Stimulated activated CD4-positive, alpha-beta T cell treated with anti-CD3 and anti-CD28 coated beads, TNF-alpha, amount 100 ng/mL, for 4 hours (primary cell): ENCODE measurements around the gene DNAH14.
"Not testable (repeated sequence)": the region's sequence is repeated elsewhere in the genome, so short reads cannot be mapped to it uniquely, and the experiment has no call there.

Experiments used
- DNase-seq, 3 experiments: peaks; one replicate each; pipeline ENCODE4 v3.0.0-alpha.2; 2020; ENCODE audit warnings: low read depth in 3 of 3

DNAH14 gene

GRCh38 chr1:225152061-225152460, 222.6 kb downstream of the DNAH14 start:
- no peak for DNase-seq

DNA sequence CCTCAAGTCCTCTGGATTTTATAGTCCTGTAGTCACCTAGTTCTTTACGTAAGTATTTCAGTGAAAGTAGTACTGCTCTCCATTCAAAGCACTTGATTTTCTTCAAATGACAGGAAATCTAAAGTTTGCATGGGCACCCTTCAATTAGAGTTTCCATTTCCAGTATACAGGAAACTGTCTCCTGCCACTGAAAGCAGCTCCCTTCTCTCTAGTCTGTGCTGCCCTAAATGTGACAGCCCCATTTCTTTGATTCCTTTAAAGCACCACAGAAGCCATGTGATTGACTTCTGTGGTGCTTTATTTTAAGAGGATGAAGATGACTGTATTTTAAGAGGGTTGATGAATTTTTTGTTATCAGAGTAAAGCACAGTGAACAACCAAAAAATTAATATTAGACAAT, 226.1 kb downstream of the DNAH14 start:
- DNase-seq = no peak

DNA sequence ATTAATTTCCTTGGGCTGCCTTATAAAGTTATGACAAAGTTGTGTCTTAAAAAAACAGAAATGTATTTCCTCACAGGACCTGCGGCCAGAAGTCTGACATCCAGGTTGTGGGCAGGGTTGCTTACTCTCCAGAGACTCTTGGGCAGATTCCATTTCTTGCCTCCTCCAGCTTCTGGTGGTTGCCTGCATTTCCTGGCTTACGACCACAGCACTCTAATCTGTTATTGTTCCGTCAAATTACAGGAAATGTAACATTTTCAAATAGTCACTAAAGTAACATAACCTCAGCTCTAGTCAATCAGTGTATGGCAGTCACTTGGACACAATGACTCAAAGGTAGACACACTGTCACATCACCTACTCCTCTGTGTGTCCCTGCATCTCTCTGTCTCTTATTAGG, 226.8 kb downstream of the DNAH14 start:
- DNase-seq = no peak

DNA sequence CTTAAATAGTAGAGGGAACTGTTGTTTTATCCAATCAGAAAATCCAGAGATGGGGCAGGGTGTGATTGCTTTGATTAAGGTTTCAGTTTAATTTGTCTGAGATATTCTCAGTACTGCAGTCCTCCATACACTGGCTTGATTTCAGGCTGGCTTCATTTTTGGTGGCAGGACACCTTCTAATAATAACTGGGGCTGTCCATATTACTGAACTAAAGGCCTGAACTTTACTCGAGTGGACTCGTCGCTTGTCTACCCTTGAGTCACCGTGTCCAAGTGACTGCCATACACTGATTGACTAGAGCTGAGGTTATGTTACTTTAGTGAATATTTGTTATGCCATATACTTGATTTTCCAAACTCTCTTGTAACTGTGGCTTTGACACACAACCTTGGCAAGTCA, 228.8 kb downstream of the DNAH14 start:
- DNase-seq = no peak

DNA sequence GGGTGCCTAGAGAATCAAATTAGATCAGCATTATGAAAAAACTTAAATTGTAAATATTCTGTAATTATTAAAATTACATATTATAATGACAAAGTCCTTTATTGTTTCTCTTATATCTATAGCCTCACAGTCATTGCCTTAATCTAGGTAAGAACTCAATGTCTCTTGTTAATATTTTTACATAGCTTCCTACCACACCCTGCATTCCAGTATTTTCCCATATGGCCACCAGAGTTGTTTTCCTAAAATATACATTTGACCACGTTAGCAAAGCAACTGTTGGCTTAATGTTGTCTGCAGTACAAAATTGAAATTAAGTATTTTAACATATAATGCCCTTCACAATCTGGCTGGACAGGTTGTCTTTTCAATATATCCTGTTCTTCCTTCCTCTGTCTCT, 230.3 kb downstream of the DNAH14 start:
- no peak for DNase-seq

DNA sequence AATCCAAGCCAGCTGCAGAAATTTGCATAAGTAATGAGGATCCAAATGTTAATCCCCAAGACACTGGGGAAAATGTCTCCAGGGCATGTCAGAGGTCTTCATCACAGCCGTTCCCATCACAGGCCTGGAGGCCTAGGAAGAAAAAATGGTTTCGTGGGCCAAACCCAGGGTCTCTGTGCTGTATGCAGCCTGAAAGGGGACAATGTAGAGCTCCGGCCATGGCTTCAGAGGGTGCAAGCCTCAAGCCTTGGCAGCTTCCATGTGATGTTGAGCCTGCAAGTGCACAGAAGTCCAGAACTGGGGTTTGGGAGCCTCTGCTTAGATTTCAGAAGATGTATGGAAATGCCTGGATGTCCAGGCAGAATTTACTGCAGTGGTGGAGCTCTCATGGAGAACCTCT, 247.9 kb downstream of the DNAH14 start:
- DNase-seq = not testable (repeated sequence)

DNA sequence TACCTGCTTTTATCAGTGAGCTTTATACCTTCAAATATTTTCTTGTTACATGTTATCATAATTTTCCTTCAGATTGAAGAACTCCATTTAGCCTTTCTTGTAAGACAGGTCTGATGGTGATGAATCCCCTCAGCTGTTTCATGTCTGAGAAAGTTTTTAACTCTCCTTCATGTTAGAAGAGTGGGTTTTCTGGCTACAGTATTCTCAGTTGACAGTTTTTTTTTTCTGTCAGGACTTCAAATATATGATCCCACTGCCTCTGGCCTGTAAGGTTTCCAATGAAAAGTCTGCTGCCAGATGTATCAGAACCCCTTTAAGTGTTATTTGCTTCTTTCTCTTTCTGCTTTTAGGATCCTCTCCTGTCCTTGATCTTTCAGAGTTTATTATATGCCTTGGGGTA, 250.2 kb downstream of the DNAH14 start:
- DNase-seq = no peak

- DNase-seq = no peak
Measured at GRCh38 chr1:225182716-225183115, 253.2 kb downstream of the DNAH14 start.

- DNase-seq = no peak
Measured at GRCh38 chr1:225191199-225191753, 261.8 kb downstream of the DNAH14 start.

DNA sequence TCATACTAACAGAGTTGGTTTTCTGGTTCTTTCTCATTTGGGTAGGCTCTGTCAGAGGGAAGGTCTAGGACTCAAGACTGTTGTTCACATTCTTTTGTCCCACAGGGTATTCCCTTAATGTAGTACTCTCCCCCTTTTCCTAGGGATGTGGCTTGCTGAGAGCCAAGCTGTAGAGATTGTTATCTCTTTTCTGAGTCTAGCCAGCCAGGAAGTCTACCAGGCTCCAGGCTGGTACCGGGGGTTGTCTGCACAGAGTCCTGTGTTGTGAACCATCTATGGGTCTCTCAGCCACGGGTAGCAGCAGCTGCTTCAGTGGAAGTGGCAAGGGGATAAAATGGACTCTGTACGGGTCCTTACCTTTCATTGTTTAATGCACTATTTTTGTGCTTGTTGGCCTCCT, 272.0 kb downstream of the DNAH14 start:
- DNase-seq = no peak

GRCh38 chr1:225207791-225208190, 278.3 kb downstream of the DNAH14 start:
- no peak for DNase-seq

GRCh38 chr1:225209153-225209552, 279.7 kb downstream of the DNAH14 start:
- DNase-seq = no peak

- DNase-seq = not testable (repeated sequence)
Measured at GRCh38 chr1:225210180-225210579, 280.7 kb downstream of the DNAH14 start.

- not testable (repeated sequence) for DNase-seq
Measured at GRCh38 chr1:225211694-225212442, 282.4 kb downstream of the DNAH14 start.

DNA sequence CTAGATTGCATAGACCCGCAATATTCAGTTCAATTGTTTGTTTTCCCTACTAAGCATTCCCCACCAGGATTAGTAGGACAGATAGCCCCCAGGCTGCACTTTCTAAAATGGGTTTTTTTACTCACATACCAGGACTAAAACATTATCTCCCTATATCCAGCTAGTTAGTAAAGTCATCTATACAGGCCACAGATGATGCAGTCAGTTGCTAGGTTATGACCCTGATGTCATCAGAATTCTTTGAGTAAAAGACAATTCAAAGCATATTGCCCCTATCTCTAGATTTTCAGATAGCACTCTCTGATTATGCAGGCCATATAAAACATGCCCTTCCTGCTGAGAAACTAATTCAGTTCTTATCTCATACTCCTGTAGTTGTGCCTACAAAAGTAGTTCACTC, 294.8 kb downstream of the DNAH14 start:
- DNase-seq = no peak

DNA sequence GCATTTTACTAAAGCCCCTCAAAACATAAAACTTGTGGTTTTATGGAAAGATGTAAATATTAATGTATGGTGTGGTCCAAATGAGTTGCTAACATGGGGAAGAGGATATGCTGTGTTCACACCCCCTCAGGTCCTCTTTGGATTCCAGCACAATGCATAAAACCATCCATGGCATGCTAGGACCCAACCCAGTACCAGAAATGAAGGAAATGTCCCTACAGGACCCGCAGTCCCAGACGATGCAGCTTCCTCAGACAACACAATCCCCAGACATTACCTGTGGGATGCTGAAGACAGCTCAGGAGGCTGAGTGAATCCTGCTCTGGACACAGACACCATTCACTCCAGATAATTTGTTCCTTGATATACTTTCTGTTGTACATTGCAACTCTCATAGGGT, 296.2 kb downstream of the DNAH14 start:
- DNase-seq = no peak

DNA sequence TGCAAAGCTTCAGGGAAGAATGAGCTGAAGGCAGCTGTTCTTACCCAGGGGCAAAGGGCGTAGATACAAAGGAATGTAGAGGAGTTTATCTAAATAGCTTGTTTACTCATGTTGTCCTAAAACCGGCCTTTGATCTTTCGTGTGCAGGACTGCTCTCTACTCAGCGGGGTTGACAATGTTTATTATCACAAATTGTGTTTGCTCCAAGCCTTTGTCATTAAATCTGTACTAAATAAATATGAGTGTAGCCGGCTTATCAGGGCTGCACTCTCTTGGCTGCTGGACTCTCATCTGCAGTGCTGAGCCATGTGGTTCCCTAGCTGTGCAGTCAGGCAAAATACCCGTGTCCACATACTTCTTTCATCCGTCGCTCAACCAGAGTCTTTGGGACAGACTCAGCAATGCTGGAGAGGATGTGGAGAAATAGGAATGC, 299.4 kb downstream of the DNAH14 start:
- DNase-seq = no peak

- DNase-seq = not testable (repeated sequence)
Measured at GRCh38 chr1:225229429-225229828, 300.0 kb downstream of the DNAH14 start.

DNA sequence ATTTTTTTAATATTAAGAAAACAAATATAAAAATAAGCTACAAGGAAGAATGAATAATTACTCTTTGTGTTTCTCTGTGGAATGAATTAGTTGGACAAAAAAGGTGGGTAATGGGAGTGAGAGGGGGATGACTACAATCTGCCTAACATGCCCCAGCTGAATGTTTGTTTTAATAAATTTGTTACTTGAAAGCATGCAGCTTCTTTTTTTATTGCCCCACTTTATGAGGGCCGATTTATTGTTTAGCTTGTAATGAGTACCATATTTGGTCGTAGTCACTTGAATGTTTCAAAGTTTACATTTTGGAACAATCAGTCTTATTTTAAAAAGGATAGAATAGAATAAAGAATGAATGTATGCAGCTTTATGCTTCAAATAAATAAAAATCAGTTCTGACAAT, 301.0 kb downstream of the DNAH14 start:
- DNase-seq = no peak

GRCh38 chr1:225232930-225233329, 303.5 kb downstream of the DNAH14 start:
- DNase-seq = not testable (repeated sequence)

DNA sequence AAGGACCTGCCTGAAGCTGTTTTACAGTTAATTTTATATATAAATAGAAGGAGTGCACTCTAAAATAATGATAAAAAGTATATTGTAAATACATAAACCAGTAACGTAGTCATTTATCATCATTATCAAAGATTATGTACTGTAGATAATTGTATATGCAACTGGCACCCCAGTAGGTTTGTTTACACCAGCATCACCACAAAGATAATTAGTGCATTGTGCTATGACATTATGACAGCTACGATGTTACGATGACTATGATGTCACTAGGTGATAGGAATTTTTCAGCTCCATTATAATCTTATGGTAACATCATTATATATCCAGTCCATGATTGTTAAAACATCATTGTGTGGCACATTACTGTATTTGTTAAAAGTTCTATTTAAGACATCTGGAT, 313.1 kb downstream of the DNAH14 start:
- DNase-seq = no peak

DNA sequence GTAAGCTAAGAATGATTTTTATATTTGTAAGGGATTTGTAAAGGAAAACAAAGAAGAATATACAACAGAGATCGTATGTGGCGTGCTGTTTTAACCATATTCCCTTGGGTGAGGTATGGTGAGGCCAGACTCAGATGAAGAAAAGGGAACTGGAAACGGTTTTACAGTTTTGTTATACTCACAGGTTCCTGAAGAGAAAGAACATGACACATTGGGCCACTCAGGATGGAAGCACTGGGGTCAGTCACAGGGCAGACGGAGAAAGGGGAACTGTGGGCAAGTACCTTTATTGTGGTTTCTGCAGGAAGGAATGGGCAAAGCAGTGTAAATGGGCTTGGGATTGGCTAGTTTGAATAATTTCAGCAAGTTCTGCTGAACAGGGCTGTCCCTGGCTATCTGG, 321.0 kb downstream of the DNAH14 start:
- DNase-seq = no peak

DNA sequence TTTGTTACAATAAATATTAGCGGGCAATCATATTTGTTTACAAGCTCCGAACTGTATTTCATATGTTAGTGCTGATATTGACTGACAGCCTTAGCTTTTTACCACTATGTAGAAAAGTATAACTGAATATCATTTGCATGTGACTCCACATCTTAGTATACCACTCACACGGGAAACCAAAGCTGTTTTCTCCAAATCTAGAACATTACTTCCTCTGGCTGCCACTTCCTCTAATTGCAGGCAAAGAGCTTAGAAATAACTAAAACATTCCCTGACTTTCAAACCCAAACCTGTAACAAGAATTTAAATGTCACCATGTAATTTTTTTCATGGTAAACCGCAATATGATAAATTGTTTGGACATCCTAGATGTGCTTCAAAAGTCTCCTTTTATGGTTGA, 323.7 kb downstream of the DNAH14 start:
- DNase-seq = no peak

- no peak for DNase-seq
Measured at GRCh38 chr1:225253784-225254183, 324.3 kb downstream of the DNAH14 start.
